Right lobe of liver (tissue), 6 donors: ENCODE data around the gene TMEM232. TPM values are rescaled to one million over a fixed set of nuclear protein-coding genes. Genes with fewer than 3 reads are reported as not detected.

Source experiments
- ATAC-seq, 4 donors: fragments of 200-7000 bp; cut with Tn5 transposase; one replicate each; pipeline ENCODE4 v1.9.1; 2020; ENCODE audit warnings: mild to moderate bottlenecking in 4 of 4, moderate library complexity in 4 of 4
- DNase-seq, 3 donors: peaks; one replicate each; pipeline ENCODE4 v3.0.0-alpha.2; 2020
- H3K27ac ChIP-seq, 3 donors: fragments of 200-600 bp; one replicate each; pipeline ENCODE4 v1.8.0; 2022
- H3K27me3 ChIP-seq, 2 donors: fragments of 200-600 bp; one replicate each; pipeline ENCODE4 v1.8.0; 2022
- H3K36me3 ChIP-seq, 4 donors: fragments of 200-600 bp; sonication (generic) in 1 of 4; one replicate each; pipeline versions ENCODE4 v1.5.1 to v1.8.0; 2017 to 2022; ENCODE audit warnings: control low read depth in 1 of 4
- H3K4me1 ChIP-seq, 4 donors: fragments of 200-600 bp; sonication (generic) in 1 of 4; one replicate each; pipeline versions ENCODE4 v1.5.1 to v1.8.0; 2017 to 2022; ENCODE audit warnings: control low read depth in 1 of 4
- H3K4me3 ChIP-seq, 3 donors: fragments of 200-600 bp; one replicate each; pipeline ENCODE4 v1.8.0; 2022
- H3K9me3 ChIP-seq, 4 donors: fragments of 200-600 bp; sonication (generic) in 1 of 4; one replicate each; pipeline versions ENCODE4 v1.5.1 to v1.8.0; 2017 to 2022; ENCODE audit warnings: control low read depth in 1 of 4
- CTCF ChIP-seq, 4 donors: fragments of 200-600 bp in 3 of 4; fragments of 450-650 bp in 1 of 4; IDR thresholded peaks; one replicate each; pipeline versions ENCODE4 v1.5.1 to v1.8.0; 2016 to 2022; ENCODE audit warnings: antibody characterized with exemption in 4 of 4, mild to moderate bottlenecking in 2 of 4
- POLR2A ChIP-seq: fragments of 450-650 bp; IDR thresholded peaks from one replicate; pipeline ENCODE4 v1.6.1; 2017; ENCODE audit warnings: antibody characterized with exemption, mild to moderate bottlenecking
- WGBS: methylation state at CpG from one replicate; pipeline ENCODE4 v1.1.6; 2018; ENCODE audit warnings: low coverage, low lambda C conversion rate; ENCODE audit not compliant: insufficient coverage; ENCODE audit errors: missing lambda C conversion rate; 5-methylcytosine and 5-hydroxymethylcytosine counted together
- intact Hi-C, 2 donors: fragments of 100-400 bp; cut with DNase I; formaldehyde crosslinking; loops; one replicate each; pipeline versions ENCODE4 v1.11.2 to v1.14.1; 2022
- total RNA-seq, 6 experiments: library from RNA; depleted of rRNA in 2 of 6; stranded (reverse); fragments of >200 nt in 2 of 6; fragmentation: NEBNext Ultra II Directional in 3 of 6; extraction: Animal tissue kit (Norgen Biotek cat#: 25700) in 3 of 6; gene quantifications; one replicate each; pipeline versions ENCODE4 v1.1.0 to v1.2.4, GENCODE V29; 2016 to 2023
- donor health status: DM: no; HTN: yes; CAD: no.
- donor health status: DM: no; HTN: no; CAD: no.
- donor health status: DM: no; HTN: no; CAD: no.
- donor health status: DM: no; HTN: yes; CAD: no.
- donor health status: DM: no; HTN: yes; CAD: no.

The TMEM232 gene
- total RNA-seq, 6 experiments from 2014 or later, result 0.31 to 1.3 (median 0.68) TPM

- TF ChIP-seq CTCF (IDR thresholded peaks at IDR 0.05) (no peak), POLR2A (no peak)
Observed at GRCh38 chr5:110760158-110760557, 33.7 kb upstream of the TMEM232 start.

GRCh38 chr5:110757118-110757729 lies 30.8 kb upstream of the TMEM232 start:
- H3K36me3 ChIP-seq, result peaks cover 0 to 34% (median 4%) of the 10 kb centered on the region in 4 donors

More at GRCh38 chr5:110760158-110760557, 33.7 kb upstream of the TMEM232 start:
- intact Hi-C loops, result no loop called here
- no peaks in the 10 kb centered on the region for H3K9me3 ChIP-seq
- peaks cover 0 to 3% (median 0%) of the 10 kb centered on the region in 4 donors for H3K4me1 ChIP-seq
- WGBS, result 42% methylated on average over 1 of the region's 1 CpG
- no peak overlapping the region for H3K27ac ChIP-seq
- ATAC-seq, result peak in 2 of 4 donors; percentile 31 to 67
- no peak overlapping the region for H3K4me3 ChIP-seq
- no peak for DNase-seq
- no peaks in the 10 kb centered on the region for H3K27me3 ChIP-seq
- peaks cover 0 to 43% (median 10%) of the 10 kb centered on the region in 4 donors for H3K36me3 ChIP-seq

GRCh38 chr5:110754181-110754580 lies 27.7 kb upstream of the TMEM232 start:
- Histone ChIP-seq H3K27me3 (no peaks in the 10 kb centered on the region), H3K4me3 (no peak overlapping the region), H3K9me3 (no peaks in the 10 kb centered on the region), H3K36me3 (peaks cover 0 to 21% (median 0%) of the 10 kb centered on the region in 4 donors), H3K27ac (no peak overlapping the region), H3K4me1 (no peaks in the 10 kb centered on the region)
- no peak for TF ChIP-seq POLR2A
- TF ChIP-seq CTCF (IDR thresholded peaks at IDR 0.05), result no peak
- ATAC-seq (no peak), DNase-seq (no peak)
- intact Hi-C loops, result no loop called here

More at GRCh38 chr5:110757118-110757729, 30.8 kb upstream of the TMEM232 start:
- intact Hi-C loops, result no loop called here
- H3K27ac ChIP-seq, result no peak overlapping the region
- H3K4me1 ChIP-seq, result peaks cover 0 to 3% (median 0%) of the 10 kb centered on the region in 4 donors
- no peak overlapping the region for H3K4me3 ChIP-seq
- DNase-seq (no peak), ATAC-seq (peak; percentile 57 to 84 (median 82))
- 50% methylated on average over 4 of the region's 4 CpGs for WGBS
- H3K27me3 ChIP-seq, result no peaks in the 10 kb centered on the region
- no peaks in the 10 kb centered on the region for H3K9me3 ChIP-seq
- TF ChIP-seq POLR2A, result no peak
- peak; percentile 70 to 78 (median 72) for TF ChIP-seq CTCF (IDR thresholded peaks at IDR 0.05)

GRCh38 chr5:110753600-110753999 lies 27.1 kb upstream of the TMEM232 start:
- no peak for ATAC-seq
- 94% methylated on average over 2 of the region's 2 CpGs for WGBS
- intact Hi-C loops, result no loop called here
- no peak overlapping the region for H3K27ac ChIP-seq
- no peak overlapping the region for H3K4me3 ChIP-seq
- DNase-seq, result no peak
- TF ChIP-seq CTCF (IDR thresholded peaks at IDR 0.05) (no peak), POLR2A (no peak)
- no peaks in the 10 kb centered on the region for H3K4me1 ChIP-seq
- H3K27me3 ChIP-seq, result no peaks in the 10 kb centered on the region
- no peaks in the 10 kb centered on the region for H3K9me3 ChIP-seq
- peaks cover 0 to 26% (median under 1%) of the 10 kb centered on the region in 4 donors for H3K36me3 ChIP-seq
